Endothelial cell of hepatic sinusoid (primary cell): Measurements from ENCODE around the gene FLOT1.

Experiments used
- in situ Hi-C: cut with HindIII; loops from 2 replicates; pipeline ENCODE4 v1.10.0; 2017; ENCODE audit warnings: low sequenced_read_pairs

FLOT1 gene

DNA sequence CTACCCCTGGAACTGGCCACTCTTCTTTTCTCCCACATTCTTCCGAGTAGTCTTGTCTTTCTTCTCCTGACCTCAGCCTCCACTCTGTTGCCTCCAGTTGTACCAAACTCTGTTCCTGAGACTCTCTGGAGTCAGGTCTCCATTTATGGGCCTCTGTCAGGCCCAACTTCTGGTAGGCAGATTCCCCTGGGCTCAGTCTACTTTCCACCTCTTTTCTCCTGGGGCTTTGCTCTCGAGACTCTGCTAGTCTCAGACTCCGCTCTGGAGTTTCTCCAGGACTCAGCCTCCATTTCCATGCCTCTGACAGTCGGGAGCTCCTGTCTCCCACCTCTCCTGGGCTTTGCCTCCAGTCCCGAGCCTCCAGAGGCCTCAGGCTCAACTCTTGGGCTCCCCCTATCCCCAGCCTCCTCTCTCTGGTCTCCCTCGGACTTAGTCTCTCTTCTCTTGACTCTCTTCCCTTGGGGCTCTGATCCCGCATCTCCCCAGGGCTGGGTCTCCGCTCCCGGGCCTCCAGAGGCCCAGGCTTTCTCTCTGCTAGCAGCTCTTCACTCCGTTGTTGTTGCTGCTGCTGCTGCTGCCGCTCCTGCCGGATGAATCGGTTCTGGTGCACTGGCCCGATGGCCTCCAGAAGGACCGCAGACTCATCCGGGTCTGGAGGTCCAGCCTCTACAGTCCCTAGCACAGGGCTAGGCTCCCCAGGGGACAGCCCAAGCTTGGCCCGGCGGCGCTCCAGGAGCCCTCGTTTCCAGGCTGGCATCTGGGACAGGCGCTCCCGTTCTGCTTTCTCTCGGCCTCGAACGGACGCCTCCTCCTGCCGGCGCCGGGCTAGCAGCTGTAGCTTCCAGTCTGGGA is 57.1 kb downstream of the FLOT1 start:
- in situ Hi-C loops = no loop called here

DNA sequence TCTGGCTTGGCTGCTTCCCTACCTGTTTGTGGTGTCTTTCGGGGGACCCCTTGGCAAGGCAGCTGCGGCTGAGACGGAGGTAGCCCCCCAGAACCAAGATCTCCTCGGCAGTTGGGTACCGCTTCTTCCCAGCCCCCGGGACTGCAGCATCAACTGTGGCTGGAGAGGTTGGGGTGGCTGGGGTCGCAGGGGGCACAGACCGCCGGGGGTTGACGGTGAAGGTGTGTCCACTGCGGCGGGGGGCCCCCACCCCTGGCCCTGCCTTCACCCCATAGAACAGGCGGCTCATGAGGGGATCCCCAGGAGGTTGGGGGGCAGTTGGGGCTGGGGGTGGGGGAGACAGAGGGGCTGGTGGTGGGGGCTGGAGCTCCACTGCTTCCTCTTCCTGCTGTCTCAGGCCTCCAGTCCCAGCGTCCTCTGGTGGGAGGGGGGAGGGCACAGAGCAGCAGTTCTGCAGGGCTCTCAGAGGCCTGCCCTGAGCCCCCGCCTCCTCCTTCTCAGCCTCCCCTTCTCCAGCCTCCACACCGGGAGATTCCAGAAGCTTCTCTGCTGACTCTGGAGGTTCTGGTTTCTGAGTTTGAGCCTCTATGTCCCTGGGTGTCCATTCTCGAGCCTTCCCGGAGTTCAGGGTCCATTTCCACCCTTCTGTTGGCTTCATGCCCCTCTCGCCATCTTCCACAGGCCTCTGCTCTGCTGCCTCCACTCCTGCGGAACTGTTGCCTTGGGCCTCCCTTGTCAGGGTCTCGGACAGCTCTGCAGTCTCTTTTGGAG is 57.9 kb downstream of the FLOT1 start:
- in situ Hi-C loops = loop anchor here (5.0 kb wide), 2 partner anchors 33 to 98 kb away; partner anchors contain the start of gene MDC1

DNA sequence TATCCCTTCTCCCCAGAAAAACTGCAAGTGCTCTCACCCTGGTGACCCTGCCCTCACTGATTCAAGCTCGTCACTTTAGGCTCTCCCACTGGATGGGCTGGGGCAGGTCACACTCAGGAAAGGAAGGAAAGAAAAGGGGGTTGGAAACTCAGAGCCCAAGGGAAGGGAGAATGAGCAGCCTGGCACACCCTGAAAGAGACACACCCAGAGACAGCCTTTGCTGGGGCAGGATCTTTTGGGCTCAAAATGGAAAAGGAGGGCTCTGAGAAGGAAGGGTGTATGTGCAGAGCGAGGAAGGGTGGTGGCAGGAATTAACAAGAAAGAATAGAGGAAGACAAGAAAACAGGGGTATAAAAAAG is 58.5 kb downstream of the FLOT1 start:
- in situ Hi-C loops = loop anchor here (5.0 kb wide), 2 partner anchors 33 to 98 kb away; partner anchors contain the start of gene MDC1

DNA sequence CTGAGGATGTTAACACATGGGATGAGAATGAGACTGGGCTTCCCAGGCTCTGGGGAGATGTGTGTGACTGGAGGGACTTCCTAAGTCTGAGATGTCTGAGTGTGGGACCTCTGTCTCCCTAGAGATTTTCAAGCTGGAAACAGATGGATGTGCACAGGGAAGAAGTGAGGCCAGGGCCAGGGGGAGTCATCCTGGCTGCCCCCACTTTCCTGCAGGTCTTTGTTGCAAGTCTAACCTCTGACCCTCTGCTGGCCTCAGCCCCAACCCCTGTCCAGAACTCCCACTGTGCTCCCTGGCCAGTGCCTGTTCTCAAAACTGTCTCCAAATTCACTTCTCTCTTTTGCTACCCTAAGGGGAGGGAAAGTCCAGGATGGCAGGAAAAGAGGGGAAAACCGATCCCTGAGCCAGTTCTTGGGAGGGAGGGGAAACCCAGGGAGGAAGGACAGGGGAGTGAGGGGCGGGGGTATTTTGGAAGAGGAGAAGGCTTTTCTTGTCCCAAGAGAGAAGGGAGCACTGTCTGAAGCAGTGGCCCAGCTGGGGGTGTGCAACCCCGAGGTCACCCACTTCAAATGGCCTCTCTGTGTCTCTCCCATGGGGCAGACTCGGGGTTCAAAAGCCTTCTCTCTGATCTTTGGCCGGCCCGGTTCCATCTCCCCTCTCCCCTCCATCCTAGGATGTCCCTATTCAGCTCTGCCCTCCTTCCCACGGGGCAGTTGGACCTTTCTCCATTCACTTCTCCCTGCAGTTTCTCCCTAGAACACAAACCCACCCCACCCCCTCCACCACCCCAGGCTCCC is 59.1 kb downstream of the FLOT1 start:
- in situ Hi-C loops = loop anchor here (5.0 kb wide), 2 partner anchors 34 to 99 kb away; partner anchors contain the start of gene MDC1

DNA sequence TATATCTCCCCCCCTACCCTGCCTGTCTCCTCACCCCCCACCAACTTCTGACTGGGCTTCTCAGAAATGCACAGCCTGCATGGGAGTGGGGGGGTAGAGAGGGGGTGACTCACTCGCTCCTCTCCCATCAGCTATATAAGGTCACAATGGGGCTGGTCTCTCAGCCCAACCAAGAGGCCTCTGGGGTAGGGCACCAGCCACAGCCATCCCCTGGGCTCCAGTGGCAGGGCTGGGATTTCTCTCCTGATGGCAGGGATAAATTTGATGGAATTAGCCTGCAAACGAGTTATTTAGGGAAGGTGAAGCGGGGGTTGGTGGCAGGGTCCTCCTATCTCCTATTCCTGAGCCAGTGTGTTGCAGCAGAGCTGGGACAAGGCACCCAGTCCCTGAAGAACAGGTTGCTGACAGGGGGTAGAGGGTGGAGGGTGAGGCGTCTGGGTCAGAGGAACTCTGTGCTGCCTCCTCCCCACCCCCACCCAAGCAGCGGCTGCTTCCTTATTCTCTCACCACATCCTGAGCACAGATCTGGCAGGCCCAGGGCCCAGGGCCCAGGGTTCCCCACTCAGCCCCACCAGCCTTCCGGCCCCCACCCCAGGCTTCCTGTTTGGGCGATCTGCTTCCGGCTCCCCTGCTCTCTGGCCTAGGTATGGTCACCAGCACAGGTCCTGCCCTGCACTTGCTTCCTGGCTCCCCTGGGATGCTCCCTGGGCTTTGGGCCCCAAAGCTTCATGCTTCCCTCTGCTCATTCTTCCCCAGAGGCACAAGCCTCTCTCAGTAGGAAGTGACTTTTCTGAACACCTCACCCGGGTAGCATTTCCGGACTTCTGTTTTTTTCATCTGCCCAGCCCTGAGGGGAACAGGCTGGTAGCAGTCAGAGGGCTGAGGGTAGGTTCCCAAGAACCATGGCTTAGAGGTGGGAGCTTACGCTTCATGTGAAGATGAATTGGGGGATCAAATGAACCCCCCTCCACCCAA is 60.1 kb downstream of the FLOT1 start:
- in situ Hi-C loops = loop anchor here (5.0 kb wide), 2 partner anchors 35 to 100 kb away; partner anchors contain the start of gene MDC1

DNA sequence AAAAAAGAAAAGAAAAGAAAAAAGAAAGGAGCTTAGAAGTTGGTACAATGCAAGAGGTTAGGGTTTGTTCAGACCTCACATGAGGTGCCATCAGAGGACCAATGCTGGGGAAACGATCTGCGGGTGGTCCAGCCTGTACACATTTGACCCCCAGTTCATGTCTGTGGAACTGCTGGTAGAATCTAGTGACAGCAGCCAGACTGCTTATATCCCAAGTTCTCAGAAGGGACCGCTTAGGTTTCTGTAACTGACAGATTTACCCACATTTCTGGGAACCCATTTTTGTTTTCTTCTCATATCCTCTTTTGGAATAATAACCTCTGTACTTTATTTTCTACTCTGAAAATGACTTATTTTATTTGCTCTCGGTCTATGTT is 60.7 kb downstream of the FLOT1 start:
- in situ Hi-C loops = loop anchor here (5.0 kb wide), 2 partner anchors 36 to 101 kb away; partner anchors contain the start of gene MDC1

DNA sequence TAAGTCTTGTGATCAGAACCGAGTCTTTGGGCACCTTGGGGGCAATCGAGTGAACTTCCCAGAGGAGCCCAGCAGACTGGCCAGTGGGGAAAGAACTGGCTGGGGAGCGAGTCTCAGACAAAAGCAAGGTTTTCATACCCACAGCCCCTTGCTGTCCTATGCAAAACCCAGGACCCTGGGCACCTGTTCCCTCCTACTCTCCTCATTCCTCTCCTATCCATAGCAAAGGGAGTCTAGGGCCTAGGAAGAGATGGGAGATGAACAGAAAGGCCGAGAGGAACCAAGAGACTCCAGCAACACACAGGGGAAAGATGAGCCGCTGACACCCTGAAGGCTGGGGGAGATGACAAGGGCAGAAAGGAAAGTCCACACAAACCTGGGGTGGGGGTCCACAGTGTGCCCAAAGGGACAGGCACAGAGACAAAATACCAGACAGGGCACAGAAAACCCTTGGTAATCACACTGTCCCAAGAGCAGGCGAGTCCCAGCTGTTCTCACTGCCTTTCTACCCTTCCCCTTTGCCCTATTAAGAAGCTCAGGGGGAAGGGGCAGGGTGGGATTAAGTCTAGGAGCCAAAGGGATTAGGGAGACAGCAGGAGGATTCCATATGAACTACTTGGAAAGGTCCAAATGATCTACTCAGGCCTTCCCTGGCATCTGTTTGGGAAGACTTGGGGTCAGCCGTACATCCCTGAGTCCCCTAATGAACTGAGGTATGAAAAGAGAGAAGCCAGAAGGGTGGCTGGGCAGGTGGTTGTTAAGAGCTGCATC is 62.5 kb downstream of the FLOT1 start:
- in situ Hi-C loops = loop anchor here (5.0 kb wide), 2 partner anchors 37 to 102 kb away; partner anchors contain the start of gene MDC1

DNA sequence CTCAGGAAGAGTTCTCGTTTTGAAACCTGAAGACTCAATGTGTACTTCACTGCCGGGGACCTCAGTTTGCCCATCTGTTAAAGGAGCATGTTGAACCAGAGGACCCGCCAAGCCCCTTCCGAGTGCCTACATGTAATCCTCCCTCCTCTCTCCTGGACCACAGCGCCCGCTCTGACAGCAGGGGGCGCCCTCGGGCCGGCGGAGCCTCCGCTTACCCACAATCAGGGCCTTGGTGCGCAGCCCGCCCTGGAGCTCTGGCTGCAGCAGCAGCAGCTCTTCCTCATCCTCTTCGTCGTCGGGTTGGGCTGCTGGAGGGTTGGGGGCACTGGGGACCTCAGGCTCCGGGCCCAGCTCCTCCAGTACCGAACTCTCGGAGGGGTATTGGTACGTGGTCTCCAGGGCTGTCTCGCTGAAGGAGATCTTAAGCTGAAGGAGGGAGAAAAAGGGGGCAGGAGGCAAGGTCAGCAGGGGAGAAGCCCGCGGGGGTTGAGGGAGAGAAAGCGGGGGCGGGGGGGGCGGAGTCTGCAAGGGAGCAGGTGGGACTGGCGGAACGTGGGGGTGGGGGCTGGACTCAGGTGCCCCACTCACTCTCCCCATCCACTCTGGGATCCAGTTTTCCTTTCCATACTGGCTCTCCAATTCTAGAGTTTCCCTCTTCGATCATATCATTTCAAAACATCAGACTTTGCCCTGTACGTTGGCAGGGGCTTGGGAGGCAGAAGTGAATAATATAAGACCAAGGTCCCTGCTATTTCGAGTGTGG is 63.3 kb downstream of the FLOT1 start:
- in situ Hi-C loops = no loop called here
